ENCODE results near the gene EP300. TPM values are rescaled to one million over a fixed set of nuclear protein-coding genes. Genes with fewer than 3 reads are reported as not detected.
A peak's percentile ranks its signal among the peaks of the same experiment; 100 is the strongest.

Gene EP300
- total and polyA plus RNA-seq, 7 experiments from 2014 or later: 13.3 to 155 (median 108) TPM

DNA sequence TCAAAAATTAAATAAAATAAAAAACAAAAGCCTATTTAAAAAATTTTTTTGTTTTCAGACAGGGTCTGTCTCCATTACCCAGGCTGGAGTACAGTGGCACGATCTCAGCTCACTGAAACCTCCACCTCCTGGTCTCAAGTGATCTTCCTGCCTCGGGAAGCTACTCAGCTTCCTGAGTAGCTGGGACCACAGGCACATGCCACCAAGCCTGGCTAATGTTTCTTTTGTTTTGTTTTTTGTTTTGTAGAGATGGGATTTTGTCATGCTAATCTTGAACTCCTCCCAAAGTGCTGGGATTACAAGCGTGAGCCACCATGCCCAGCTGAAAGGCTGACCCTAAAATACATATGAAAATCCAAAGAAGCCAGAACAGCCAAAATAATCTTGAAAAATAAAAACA is 92.3 kb downstream of the EP300 start:
- POLR2A ChIA-PET: no interaction called here
- no peak overlapping the region for H3K4me3 ChIP-seq (ENCODE audit: low read length)
- intact Hi-C loops (cut with micrococcal nuclease): no loop called here
- Mint-ChIP-seq H3K9me3 (no peaks in the 10 kb centered on the region), H3K4me1 (peaks cover 0 to 7% (median 0%) of the 10 kb centered on the region in 7 donors), H3K4me3 (no peak overlapping the region), H3K36me3 (no peaks in the 10 kb centered on the region), H3K27ac (no peak overlapping the region), H3K27me3 (peaks cover 0 to under 1% (median 0%) of the 10 kb centered on the region in 5 donors)
- ATAC-seq: no peak
- no peaks in the 10 kb centered on the region for H3K4me1 ChIP-seq (ENCODE audit: control insufficient read depth in 2 of 2, insufficient read depth in 2 of 2, low read length in 2 of 2)
- H3K27me3 ChIP-seq (ENCODE audit: control insufficient read depth in 2 of 2, insufficient read depth in 2 of 2, low read length in 2 of 2): no peaks in the 10 kb centered on the region
- no peaks in the 10 kb centered on the region for H3K9me3 ChIP-seq (ENCODE audit: control insufficient read depth in 2 of 3, low read length in 3 of 3)
- CTCF ChIA-PET: interaction anchor here (1.2 kb wide), 1 partner anchor 13 kb away, joined by 3 read pairs; no protein-coding TSS in a partner anchor
- no peak for DNase-seq
- no peak overlapping the region for H3K27ac ChIP-seq (ENCODE audit: low read depth, low read length)
- peaks cover 0 to 5% (median 4%) of the 10 kb centered on the region in 3 experiments for H3K36me3 ChIP-seq (ENCODE audit: control insufficient read depth in 2 of 3, insufficient read depth in 3 of 3, low read length in 3 of 3)

DNA sequence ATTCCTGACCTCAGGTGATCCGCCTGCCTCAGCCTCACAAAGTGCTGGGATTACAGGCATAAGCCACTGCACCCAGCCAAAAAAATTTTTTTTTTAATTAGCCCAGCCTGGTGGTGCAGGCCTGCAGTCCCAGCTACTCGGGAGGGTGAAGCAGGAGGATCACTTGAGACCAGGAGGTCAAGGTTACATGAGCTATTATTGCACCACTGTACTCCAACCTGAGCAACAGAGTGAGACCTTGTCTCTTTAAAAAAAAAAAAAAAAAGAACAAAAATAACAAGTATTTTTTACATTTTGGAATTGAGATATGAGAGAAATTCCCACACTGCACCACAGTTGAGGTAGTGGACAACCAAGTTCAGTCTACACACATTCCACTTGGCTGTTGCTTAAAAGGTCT is 99.1 kb downstream of the EP300 start:
- Mint-ChIP-seq H3K4me1 (peaks cover 0 to 2% (median 0%) of the 10 kb centered on the region in 7 donors), H3K36me3 (no peaks in the 10 kb centered on the region), H3K9me3 (peaks cover 0 to 1% (median 0%) of the 10 kb centered on the region in 11 donors), H3K27ac (no peak overlapping the region), H3K27me3 (peaks cover 0 to 20% (median 0%) of the 10 kb centered on the region in 5 donors), H3K4me3 (no peak overlapping the region)
- CTCF ChIA-PET: interaction anchor here (0.8 to 1.0 kb wide), 2 partner anchors 9 to 368 kb away, joined by 3 to 4 read pairs; no protein-coding TSS in a partner anchor
- no peaks in the 10 kb centered on the region for H3K27me3 ChIP-seq (ENCODE audit: control insufficient read depth in 2 of 2, insufficient read depth in 2 of 2, low read length in 2 of 2)
- H3K36me3 ChIP-seq (ENCODE audit: control insufficient read depth in 2 of 3, insufficient read depth in 3 of 3, low read length in 3 of 3): no peaks in the 10 kb centered on the region
- intact Hi-C loops (cut with micrococcal nuclease): no loop called here
- H3K27ac ChIP-seq (ENCODE audit: low read depth, low read length): no peak overlapping the region
- no peak for ATAC-seq
- no peaks in the 10 kb centered on the region for H3K4me1 ChIP-seq (ENCODE audit: control insufficient read depth in 2 of 2, insufficient read depth in 2 of 2, low read length in 2 of 2)
- no peak for DNase-seq
- POLR2A ChIA-PET: no interaction called here
- H3K4me3 ChIP-seq (ENCODE audit: low read length): no peak overlapping the region
- H3K9me3 ChIP-seq (ENCODE audit: control insufficient read depth in 2 of 3, low read length in 3 of 3): no peaks in the 10 kb centered on the region

DNA sequence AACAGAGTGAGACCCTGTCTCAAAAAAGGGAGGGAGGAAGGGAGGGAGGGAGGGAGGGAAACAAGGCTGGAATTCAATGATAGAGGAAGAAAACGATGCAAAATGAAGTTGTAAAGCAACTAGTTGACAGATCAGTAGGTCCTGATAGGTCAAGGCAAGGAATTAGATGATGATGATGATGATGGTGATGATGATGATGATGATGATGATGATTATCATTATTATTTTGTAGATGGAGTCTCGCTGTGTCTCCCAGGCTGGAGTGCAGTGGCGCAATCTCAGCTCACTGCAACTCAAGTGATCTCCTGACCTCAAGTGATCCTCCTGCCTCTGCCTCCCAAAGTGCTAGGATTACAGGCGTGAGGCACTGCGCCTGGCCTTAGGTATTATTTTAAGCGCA is 101.4 kb downstream of the EP300 start:
- H3K27ac Mint-ChIP-seq: peak overlapping the region in 1 of 9 donors; percentile 10
- H3K4me3 Mint-ChIP-seq: no peak overlapping the region
- ChIA-PET POLR2A (no interaction called here), CTCF (no interaction called here)
- intact Hi-C loops (cut with micrococcal nuclease): no loop called here
- H3K36me3 Mint-ChIP-seq: no peaks in the 10 kb centered on the region
- ATAC-seq: no peak
- DNase-seq: no peak
- Histone ChIP-seq H3K27me3 (ENCODE audit: control insufficient read depth in 2 of 2, insufficient read depth in 2 of 2, low read length in 2 of 2) (no peaks in the 10 kb centered on the region), H3K4me3 (ENCODE audit: low read length) (no peak overlapping the region), H3K4me1 (ENCODE audit: control insufficient read depth in 2 of 2, insufficient read depth in 2 of 2, low read length in 2 of 2) (peaks cover 9 to 12% of the 10 kb centered on the region in 2 donors), H3K36me3 (ENCODE audit: control insufficient read depth in 2 of 3, insufficient read depth in 3 of 3, low read length in 3 of 3) (no peaks in the 10 kb centered on the region), H3K9me3 (ENCODE audit: control insufficient read depth in 2 of 3, low read length in 3 of 3) (no peaks in the 10 kb centered on the region), H3K27ac (ENCODE audit: low read depth, low read length) (no peak overlapping the region)
- H3K4me1 Mint-ChIP-seq: peaks cover 10 to 16% (median 11%) of the 10 kb centered on the region in 7 donors
- H3K27me3 Mint-ChIP-seq: peaks cover 0 to 28% (median 0%) of the 10 kb centered on the region in 5 donors
- peaks cover 0 to 1% (median 0%) of the 10 kb centered on the region in 11 donors for H3K9me3 Mint-ChIP-seq

DNA sequence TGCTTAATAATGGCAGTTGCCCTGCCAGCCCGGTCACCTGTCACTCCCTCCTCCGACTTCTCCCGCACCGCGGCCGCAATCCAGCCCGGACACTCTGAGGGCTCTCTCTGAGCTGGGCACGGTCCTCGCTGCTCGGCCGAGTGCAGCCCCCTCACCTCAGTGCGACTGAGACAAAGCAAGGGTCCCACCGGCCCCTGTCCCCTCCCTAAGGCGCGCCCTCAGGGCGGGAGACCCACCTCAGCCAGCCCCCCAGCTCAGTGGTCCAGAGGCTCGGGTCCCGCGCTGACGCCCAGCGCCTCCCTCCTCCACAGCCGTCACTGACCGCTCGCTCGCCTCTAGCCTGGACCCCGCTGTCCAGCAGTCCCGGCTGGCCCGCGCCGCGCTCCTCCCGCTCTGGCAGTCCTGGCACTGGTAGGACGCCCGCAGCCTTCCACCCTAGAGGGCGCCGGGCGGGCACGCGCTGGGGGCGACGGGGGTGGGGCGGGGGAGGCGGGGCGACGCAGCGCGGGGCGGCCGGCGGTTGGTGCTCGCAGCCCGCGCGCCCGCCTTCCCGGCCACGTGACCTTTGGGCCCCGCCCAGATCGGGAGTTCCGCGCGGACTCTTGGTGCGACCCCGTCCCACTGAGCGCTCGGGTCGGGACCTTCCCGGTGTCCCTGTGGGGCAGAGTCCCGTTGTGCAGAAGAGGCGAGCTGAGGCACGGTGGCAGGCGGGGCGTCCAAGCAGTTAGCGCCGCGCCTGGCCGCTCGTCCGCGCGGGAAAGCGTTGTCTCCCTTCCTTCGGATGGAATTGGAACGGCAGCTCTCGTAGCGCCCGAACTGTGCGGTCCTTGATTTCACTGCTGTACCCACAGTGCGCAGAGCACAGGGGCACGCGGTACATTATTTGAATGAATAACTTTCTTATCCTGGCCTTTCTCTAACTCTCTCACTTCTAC is 104.9 kb downstream of the EP300 start:
- H3K36me3 ChIP-seq (ENCODE audit: control insufficient read depth in 2 of 3, insufficient read depth in 3 of 3, low read length in 3 of 3): no peaks in the 10 kb centered on the region
- ChIA-PET CTCF (interaction anchor here (0.6 to 2.6 kb wide), 4 partner anchors 12 to 90 kb away, joined by 3 to 9 read pairs (median 3); no protein-coding TSS in a partner anchor), POLR2A (interaction anchor here (0.6 to 2.0 kb wide), 4 partner anchors 7 to 246 kb away, joined by 3 to 10 read pairs (median 6); partner anchors contain the start of genes RANGAP1 and RBX1)
- intact Hi-C loops (cut with micrococcal nuclease): loop anchor here (1.0 to 5.0 kb wide), 9 partner anchors 8 to 470 kb away; partner anchors contain the start of genes L3MBTL2 (in 2 of the 2), EP300 (in 1 of the 2), RBX1 (in 1 of the 2) and ZC3H7B (in 1 of the 2)
- peak overlapping the region; percentile 92 for H3K4me3 ChIP-seq (ENCODE audit: low read length)
- H3K27ac ChIP-seq (ENCODE audit: low read depth, low read length): peak overlapping the region; percentile 61
- peak; percentile 95 for ATAC-seq
- Mint-ChIP-seq H3K27ac (peak overlapping the region in 8 of 9 donors; percentile 35 to 86 (median 60)), H3K9me3 (no peaks in the 10 kb centered on the region), H3K27me3 (peaks cover 0 to 38% (median 0%) of the 10 kb centered on the region in 5 donors), H3K36me3 (no peaks in the 10 kb centered on the region), H3K4me1 (peaks cover 8 to 16% (median 12%) of the 10 kb centered on the region in 7 donors), H3K4me3 (peak overlapping the region; percentile 88 to 96 (median 92))
- H3K4me1 ChIP-seq (ENCODE audit: control insufficient read depth in 2 of 2, insufficient read depth in 2 of 2, low read length in 2 of 2): peaks cover 9 to 12% of the 10 kb centered on the region in 2 donors
- no peaks in the 10 kb centered on the region for H3K9me3 ChIP-seq (ENCODE audit: control insufficient read depth in 2 of 3, low read length in 3 of 3)
- peak; percentile 52 to 91 (median 72) for DNase-seq
- H3K27me3 ChIP-seq (ENCODE audit: control insufficient read depth in 2 of 2, insufficient read depth in 2 of 2, low read length in 2 of 2): no peaks in the 10 kb centered on the region

DNA sequence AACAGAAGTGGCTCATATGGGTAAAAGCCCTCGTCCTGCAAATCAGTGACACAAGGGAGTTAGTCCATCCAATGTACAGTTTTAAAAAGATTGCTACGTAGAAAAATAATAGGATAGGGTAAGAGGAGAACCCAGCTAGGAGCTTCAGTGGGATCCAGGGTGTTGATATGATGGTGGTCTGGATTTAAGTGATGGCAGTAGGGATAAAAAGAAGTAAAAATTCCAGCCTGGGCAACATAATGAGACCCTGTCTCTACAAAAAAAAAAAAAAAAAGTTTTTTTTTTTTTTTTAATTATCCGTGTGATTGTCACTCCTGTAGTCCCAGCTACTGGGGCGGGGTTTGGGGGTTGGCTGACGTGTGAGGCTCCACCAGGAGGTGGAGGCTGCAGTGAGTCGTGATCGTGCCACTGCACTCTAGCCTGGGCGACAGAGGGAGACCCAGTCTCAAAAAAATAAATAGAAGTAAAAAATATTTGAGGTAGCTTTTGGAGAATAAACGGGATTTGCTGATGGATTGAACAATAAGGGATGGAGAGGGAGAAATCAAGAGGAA is 105.7 kb downstream of the EP300 start:
- H3K27me3 ChIP-seq (ENCODE audit: control insufficient read depth in 2 of 2, insufficient read depth in 2 of 2, low read length in 2 of 2): no peaks in the 10 kb centered on the region
- Mint-ChIP-seq H3K4me3 (peak overlapping the region; percentile 88 to 96 (median 92)), H3K4me1 (peaks cover 8 to 16% (median 12%) of the 10 kb centered on the region in 7 donors), H3K9me3 (no peaks in the 10 kb centered on the region), H3K36me3 (no peaks in the 10 kb centered on the region), H3K27ac (peak overlapping the region in 8 of 9 donors; percentile 35 to 86 (median 64)), H3K27me3 (peaks cover 0 to 39% (median 0%) of the 10 kb centered on the region in 5 donors)
- no peaks in the 10 kb centered on the region for H3K9me3 ChIP-seq (ENCODE audit: control insufficient read depth in 2 of 3, low read length in 3 of 3)
- intact Hi-C loops (cut with micrococcal nuclease): loop anchor here in 1 of 2 donors (5.0 kb wide), 3 partner anchors 39 to 469 kb away; partner anchors contain the start of gene ZC3H7B
- DNase-seq: peak in 8 of 9 donors; percentile 17 to 65 (median 40)
- ChIA-PET POLR2A (interaction anchor here (0.6 to 2.0 kb wide), 3 partner anchors 8 to 88 kb away, joined by 3 to 10 read pairs (median 8); partner anchors contain the start of gene RANGAP1), CTCF (interaction anchor here (0.6 to 2.6 kb wide), 4 partner anchors 13 to 90 kb away, joined by 3 to 9 read pairs (median 3); no protein-coding TSS in a partner anchor)
- peaks cover 9 to 12% of the 10 kb centered on the region in 2 donors for H3K4me1 ChIP-seq (ENCODE audit: control insufficient read depth in 2 of 2, insufficient read depth in 2 of 2, low read length in 2 of 2)
- peak; percentile 39 for ATAC-seq
- peak overlapping the region; percentile 61 for H3K27ac ChIP-seq (ENCODE audit: low read depth, low read length)
- peak overlapping the region; percentile 92 for H3K4me3 ChIP-seq (ENCODE audit: low read length)
- H3K36me3 ChIP-seq (ENCODE audit: control insufficient read depth in 2 of 3, insufficient read depth in 3 of 3, low read length in 3 of 3): no peaks in the 10 kb centered on the region

DNA sequence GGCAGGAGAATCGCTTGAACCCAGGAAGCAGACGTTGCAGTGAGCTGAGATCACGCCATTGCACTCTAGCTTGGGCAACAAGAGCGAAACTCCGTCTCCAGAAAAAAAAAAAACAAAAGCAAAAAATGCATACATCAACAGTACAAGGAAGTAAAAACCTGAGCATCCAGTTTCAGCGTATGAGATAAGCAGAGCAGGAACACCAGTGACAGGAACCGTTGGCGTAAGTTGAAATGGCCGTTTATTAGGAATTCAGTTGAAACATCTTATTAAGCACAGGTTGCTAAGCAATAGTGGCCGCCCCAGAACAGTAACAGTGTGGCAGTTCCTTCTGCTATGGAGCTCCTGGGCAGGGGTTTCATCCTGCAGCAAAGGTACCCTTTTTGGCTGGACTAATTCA is 108.7 kb downstream of the EP300 start:
- no peak for DNase-seq
- Mint-ChIP-seq H3K36me3 (peaks cover 0 to 4% (median 0%) of the 10 kb centered on the region in 5 donors), H3K4me1 (peaks cover 14 to 31% (median 29%) of the 10 kb centered on the region in 7 donors), H3K27me3 (peaks cover 0 to 41% (median 0%) of the 10 kb centered on the region in 5 donors), H3K27ac (peak overlapping the region in 1 of 9 donors; percentile 56), H3K9me3 (no peaks in the 10 kb centered on the region), H3K4me3 (no peak overlapping the region)
- no peak overlapping the region for H3K27ac ChIP-seq (ENCODE audit: low read depth, low read length)
- ChIA-PET POLR2A (no interaction called here), CTCF (no interaction called here)
- H3K9me3 ChIP-seq (ENCODE audit: control insufficient read depth in 2 of 3, low read length in 3 of 3): no peaks in the 10 kb centered on the region
- H3K36me3 ChIP-seq (ENCODE audit: control insufficient read depth in 2 of 3, insufficient read depth in 3 of 3, low read length in 3 of 3): peaks cover 0 to 3% (median 0%) of the 10 kb centered on the region in 3 experiments
- peaks cover 12 to 21% of the 10 kb centered on the region in 2 donors for H3K4me1 ChIP-seq (ENCODE audit: control insufficient read depth in 2 of 2, insufficient read depth in 2 of 2, low read length in 2 of 2)
- no peak overlapping the region for H3K4me3 ChIP-seq (ENCODE audit: low read length)
- no peak for ATAC-seq
- no peaks in the 10 kb centered on the region for H3K27me3 ChIP-seq (ENCODE audit: control insufficient read depth in 2 of 2, insufficient read depth in 2 of 2, low read length in 2 of 2)
- intact Hi-C loops (cut with micrococcal nuclease): loop anchor here in 1 of 2 donors (10.0 kb wide), 1 partner anchor 566 kb away; the partner anchor contains the start of gene MRTFA
